Endothelial cell of umbilical vein (primary cell): ENCODE data around the gene AMPD1. TPM values are rescaled to one million over a fixed set of nuclear protein-coding genes. Genes with fewer than 3 reads are reported as not detected.

Experiments used
- BruUV-seq: library from RNA; stranded (reverse); fragments of 400-500 nt; replicated peaks from 2 replicates; lab custom pipeline; 2021; lab: Mats Ljungman, UMichigan
- CTCF ChIA-PET: fragments of 300-600, 350-600 bp; sonication (Branson Sonifier 250); formaldehyde crosslinking; loops from one replicate; lab custom pipeline; 2021; ENCODE audit warnings: antibody characterized with exemption, inconsistent platforms; lab: Charles Lee
- POLR2A ChIA-PET: fragments of 300-600, 350-600 bp; sonication (Branson Sonifier 250); formaldehyde crosslinking; loops from one replicate; lab custom pipeline; 2021; ENCODE audit warnings: antibody characterized with exemption, inconsistent platforms; lab: Charles Lee
- DNase-seq: peaks from one replicate; pipeline ENCODE4 v3.0.0-alpha.2; 2011; ENCODE audit warnings: low read depth, low spot score
- FAIRE-seq: peaks from 2 replicates; lab custom pipeline; 2011; peaks lifted over from hg19 to GRCh38; lab: Jason Lieb, UNC
- H2AFZ ChIP-seq: 2 replicates; pipeline ENCODE4 v1.6.0; 2012; ENCODE audit warnings: low read depth, low read length, control low read depth, inconsistent platforms
- H3K27ac ChIP-seq: 2 replicates; pipeline ENCODE4 v1.5.1; 2011; ENCODE audit warnings: low read depth, mild to moderate bottlenecking, control low read depth, low read length, moderate library complexity; ENCODE audit not compliant: insufficient read depth
- H3K27me3 ChIP-seq, 2 experiments: 2 replicates each; pipeline versions ENCODE4 v1.6.0 to v1.6.1; 2011; ENCODE audit warnings: low read length in 2 of 2, mixed read lengths in 1 of 2; ENCODE audit not compliant: control insufficient read depth in 2 of 2, insufficient read depth in 2 of 2
- H3K36me3 ChIP-seq, 2 experiments: 2 replicates in 1 of 2; 3 replicates in 1 of 2; pipeline ENCODE4 v1.5.1; 2011; ENCODE audit warnings: low read length in 2 of 2, mild to moderate bottlenecking in 1 of 2, moderate library complexity in 1 of 2; ENCODE audit not compliant: control insufficient read depth in 2 of 2, insufficient read depth in 2 of 2; ENCODE audit errors: extremely low read depth in 1 of 2
- H3K4me1 ChIP-seq: 3 replicates; pipeline ENCODE4 v1.5.1; 2011; ENCODE audit warnings: mild to moderate bottlenecking, low read length; ENCODE audit not compliant: control insufficient read depth, insufficient read depth; ENCODE audit errors: extremely low read depth
- H3K4me2 ChIP-seq: 2 replicates; pipeline ENCODE4 v1.6.1; 2011; ENCODE audit warnings: low read length, control low read depth, mixed read lengths; ENCODE audit not compliant: insufficient read depth
- H3K4me3 ChIP-seq, 3 experiments: fragments of 200-600 bp in 1 of 3; sonication (generic), shearing (Covaris generic) in 1 of 3; replicated peaks in 1 of 3; 2 replicates each; pipeline ENCODE4 v1.5.1; 2011 to 2016; ENCODE audit warnings: control low read depth in 3 of 3, low read length in 3 of 3, mild to moderate bottlenecking in 2 of 3, inconsistent platforms in 1 of 3, low read depth in 1 of 3, moderate library complexity in 1 of 3; ENCODE audit not compliant: insufficient read depth in 1 of 3
- H3K79me2 ChIP-seq: 2 replicates; pipeline ENCODE4 v1.6.0; 2012; ENCODE audit warnings: low read length, inconsistent platforms; ENCODE audit not compliant: control insufficient read depth, insufficient read depth
- H3K9ac ChIP-seq: replicated peaks from 2 replicates; pipeline ENCODE3; 2011; ENCODE audit warnings: low read length, control low read depth; ENCODE audit not compliant: insufficient read depth; ENCODE audit errors: extremely low read depth
- H3K9me1 ChIP-seq: replicated peaks from 3 replicates; pipeline ENCODE4 v1.6.0; 2011; ENCODE audit warnings: mild to moderate bottlenecking, low read length; ENCODE audit not compliant: control insufficient read depth, insufficient read depth; ENCODE audit errors: extremely low read depth
- H3K9me3 ChIP-seq: replicated peaks from 2 replicates; pipeline ENCODE4 v1.5.1; 2012; ENCODE audit warnings: low read length, inconsistent platforms; ENCODE audit not compliant: control insufficient read depth, insufficient read depth
- H4K20me1 ChIP-seq: replicated peaks from 2 replicates; pipeline ENCODE3; 2011; ENCODE audit warnings: mild to moderate bottlenecking, low read length; ENCODE audit not compliant: control insufficient read depth, insufficient read depth; ENCODE audit errors: extremely low read depth
- CTCF ChIP-seq, 2 donors: IDR thresholded peaks; 1 replicate in 1 of 2; 2 replicates in 1 of 2; pipeline ENCODE4 v1.5.1; 2011; ENCODE audit warnings: low read length in 2 of 2, mild to moderate bottlenecking in 2 of 2, moderate library complexity in 2 of 2, control low read depth in 1 of 2, inconsistent platforms in 1 of 2, low read depth in 1 of 2; ENCODE audit not compliant: insufficient read depth in 1 of 2; ENCODE audit errors: extremely low read depth in 1 of 2
- EZH2 ChIP-seq: IDR thresholded peaks from 2 replicates; pipeline ENCODE4 v1.6.1; 2012; ENCODE audit warnings: borderline replicate concordance, low read depth, mild to moderate bottlenecking, moderate library complexity, low read length, inconsistent platforms; ENCODE audit not compliant: severe bottlenecking
- FOS ChIP-seq: IDR thresholded peaks from 2 replicates; pipeline ENCODE4 v1.6.1; 2011; ENCODE audit warnings: mild to moderate bottlenecking, low read length, moderate library complexity, borderline replicate concordance; ENCODE audit not compliant: insufficient read depth
- GATA2 ChIP-seq: IDR thresholded peaks from 2 replicates; pipeline ENCODE4 v1.7.0; 2011; ENCODE audit warnings: low read depth, mild to moderate bottlenecking, moderate library complexity, mixed read lengths, low read length; ENCODE audit not compliant: insufficient read length, insufficient read depth
- JUN ChIP-seq: IDR thresholded peaks from 2 replicates; pipeline ENCODE4 v1.6.1; 2011; ENCODE audit warnings: borderline replicate concordance, low read depth; ENCODE audit not compliant: insufficient read length, insufficient read depth
- MAX ChIP-seq: IDR thresholded peaks from 2 replicates; pipeline ENCODE4 v1.6.1; 2011; ENCODE audit not compliant: insufficient read depth, insufficient read length
- MYC ChIP-seq: IDR thresholded peaks from one replicate; pipeline ENCODE4 v1.6.1; 2011; ENCODE audit warnings: mild to moderate bottlenecking, low read depth, low read length
- POLR2A ChIP-seq: IDR thresholded peaks from 2 replicates; pipeline ENCODE4 v1.6.1; 2012; ENCODE audit warnings: low read depth, mild to moderate bottlenecking, control low read depth, low read length
- POLR2AphosphoS5 ChIP-seq: IDR thresholded peaks from 2 replicates; pipeline ENCODE4 v1.6.1; 2012; ENCODE audit warnings: low read depth, mild to moderate bottlenecking, control low read depth, low read length, moderate library complexity; ENCODE audit not compliant: insufficient read depth
- dilution Hi-C: fragments of 300-500 bp; cut with MboI; formaldehyde crosslinking; loops from one replicate; pipeline ENCODE4 v1.15.0; 2019; ENCODE audit warnings: low sequenced_read_pairs; ENCODE audit not compliant: extremely low pct_ligation_motif_present
- intact Hi-C: fragments of 100-400 bp; cut with micrococcal nuclease; formaldehyde crosslinking; loops from one replicate; pipeline ENCODE4 v1.10.0; 2022
- polyA plus RNA-seq, 4 experiments: library from polyadenylated mRNA; depleted of rRNA in 3 of 4; stranded (reverse) in 3 of 4; unstranded in 1 of 4; fragments of >200 nt; gene quantifications; 2 replicates each; pipeline versions ENCODE4 v1.2.1 to v1.2.3, GENCODE V29; 2011 to 2012; ENCODE audit warnings: missing spikeins in 1 of 4
- total RNA-seq: library from RNA; stranded (reverse); gene quantifications from 2 replicates; pipeline ENCODE4 v1.2.3, GENCODE V29; 2021

The AMPD1 gene
- total and polyA plus RNA-seq, 2 donors (not counting 3 experiments of a cell fraction or from before 2014, with no cell fraction given): not detected

- peaks cover 3% of the 10 kb centered on the region in 2 experiments for H3K27me3 ChIP-seq
- peaks cover 4% of the 10 kb centered on the region for H3K9me1 ChIP-seq
- no peaks in the 10 kb centered on the region for H3K4me1 ChIP-seq
- H3K4me3 ChIP-seq: no peak overlapping the region
- no TSS peak for BruUV-seq
- no peak overlapping the region for H2AFZ ChIP-seq
- FAIRE-seq (no peak), DNase-seq (no peak)
- no peaks in the 10 kb centered on the region for H3K79me2 ChIP-seq
- H3K9me3 ChIP-seq: no peaks in the 10 kb centered on the region
- dilution Hi-C loops (no loop called here), intact Hi-C loops (no loop called here)
- TF ChIP-seq EZH2 (no peak), POLR2A (no peak), FOS (no peak), POLR2AphosphoS5 (no peak), CTCF (IDR thresholded peaks at IDR 0.05; ENCODE audit: extremely low read depth in 1 of 2, insufficient read depth in 1 of 2, low read depth in 1 of 2, low read length in 2 of 2) (no peak), MAX (no peak), JUN (no peak), MYC (no peak), GATA2 (no peak)
- H3K27ac ChIP-seq: no peak overlapping the region
- CTCF ChIA-PET: interaction anchor here (1.0 to 1.2 kb wide), 3 partner anchors 9 to 11 kb away, joined by 3 to 4 read pairs (median 3); no protein-coding TSS in a partner anchor
- POLR2A ChIA-PET: no interaction called here
- peaks cover 7 to 15% of the 10 kb centered on the region in 2 experiments for H3K36me3 ChIP-seq
- H4K20me1 ChIP-seq: no peaks in the 10 kb centered on the region
- H3K4me2 ChIP-seq: no peak overlapping the region
- H3K9ac ChIP-seq: no peak overlapping the region
These were observed 7.9 kb upstream of the AMPD1 start for GRCh38 chr1:114703242-114703641.
